Measurements from ENCODE around the gene CSF3. TPM values are rescaled to one million over a fixed set of nuclear protein-coding genes. Genes with fewer than 3 reads are reported as not detected.

Gene CSF3
- total RNA-seq (not detected in 2 replicates), polyA plus RNA-seq (0.12 TPM in 1 of 2 replicates, not detected in the other), polyA minus RNA-seq (ENCODE audit: low replicate concordance) (not detected in 2 replicates)
- 0.17 TPM in 1 of 2 replicates, not detected in the other for polyA plus RNA-seq (2012)

- no peak within 1 kb of the TSS for H3K27ac ChIP-seq (ENCODE audit: insufficient read depth, low read length)
Observed at GRCh38 chr17:40015005-40015997, at the start of gene CSF3. Gene CSF3, plus strand, starts transcription at chr17:40015440. Its CDS starts 35 bp downstream, at chr17:40015475.

GRCh38 chr17:39966771-39967170 is 48.5 kb upstream of the CSF3 start:
- DNase-seq (ENCODE audit: low read depth in 2 of 2), result no peak
- Histone ChIP-seq H3K4me1 (ENCODE audit: control insufficient read depth, extremely low read depth, insufficient read depth, low read length) (no peaks in the 10 kb centered on the region), H2AFZ (ENCODE audit: low read length) (no peak overlapping the region), H3K79me2 (ENCODE audit: control insufficient read depth, insufficient read depth, low read length) (no peaks in the 10 kb centered on the region), H3K4me3 (replicated peaks in 1 of 4; ENCODE audit: control extremely low read depth in 1 of 4, insufficient read depth in 1 of 4, low read depth in 3 of 4, low read length in 4 of 4) (no peak overlapping the region), H3K36me3 (ENCODE audit: control insufficient read depth, insufficient read depth, low read length) (no peaks in the 10 kb centered on the region), H3K27me3 (ENCODE audit: control insufficient read depth, insufficient read depth, low read length) (peaks cover 30% of the 10 kb centered on the region), H3K9me3 (ENCODE audit: control insufficient read depth, insufficient read depth, low read depth, low read length) (no peaks in the 10 kb centered on the region), H3K4me2 (ENCODE audit: extremely low read depth, insufficient read depth, low read length) (no peak overlapping the region), H3K27ac (ENCODE audit: insufficient read depth, low read length) (no peak overlapping the region), H4K20me1 (ENCODE audit: control insufficient read depth, extremely low read depth, insufficient read depth, low read length) (no peaks in the 10 kb centered on the region), H3K9ac (ENCODE audit: insufficient read depth, low read length) (no peak overlapping the region)
- TF ChIP-seq CTCF (conservative IDR thresholded peaks at IDR 0.05 in 1 of 2, IDR thresholded peaks at IDR 0.05 in 1 of 2; ENCODE audit: low read depth in 1 of 2, low read length in 2 of 2) (no peak), EZH2 (IDR thresholded peaks at IDR 0.05; ENCODE audit: low read length, missing control alignments) (no peak)

More at GRCh38 chr17:40015005-40015997, at the start of gene CSF3:
- Histone ChIP-seq H3K4me1 (ENCODE audit: control insufficient read depth, extremely low read depth, insufficient read depth, low read length) (peaks cover 15% of the 10 kb centered on the region), H3K36me3 (ENCODE audit: control insufficient read depth, insufficient read depth, low read length) (peaks cover 7% of the 10 kb centered on the region), H3K79me2 (ENCODE audit: control insufficient read depth, insufficient read depth, low read length) (no peaks in the 10 kb centered on the region), H2AFZ (ENCODE audit: low read length) (peak within 1 kb of the TSS; percentile 17), H3K4me3 (replicated peaks in 1 of 4; ENCODE audit: control extremely low read depth in 1 of 4, insufficient read depth in 1 of 4, low read depth in 3 of 4, low read length in 4 of 4) (no peak within 1 kb of the TSS), H3K27me3 (ENCODE audit: control insufficient read depth, insufficient read depth, low read length) (no peaks in the 10 kb centered on the region), H4K20me1 (ENCODE audit: control insufficient read depth, extremely low read depth, insufficient read depth, low read length) (no peaks in the 10 kb centered on the region), H3K9me3 (ENCODE audit: control insufficient read depth, insufficient read depth, low read depth, low read length) (no peaks in the 10 kb centered on the region), H3K9ac (ENCODE audit: insufficient read depth, low read length) (no peak within 1 kb of the TSS), H3K4me2 (ENCODE audit: extremely low read depth, insufficient read depth, low read length) (no peak within 1 kb of the TSS)
- no peak for TF ChIP-seq EZH2 (IDR thresholded peaks at IDR 0.05; ENCODE audit: low read length, missing control alignments)
- no peak for TF ChIP-seq CTCF (conservative IDR thresholded peaks at IDR 0.05 in 1 of 2, IDR thresholded peaks at IDR 0.05 in 1 of 2; ENCODE audit: low read depth in 1 of 2, low read length in 2 of 2)
- DNase-seq (ENCODE audit: low read depth in 2 of 2), result peak in 1 of 2 donors; percentile 41

- Histone ChIP-seq H3K9ac (ENCODE audit: insufficient read depth, low read length) (no peak overlapping the region), H3K4me1 (ENCODE audit: control insufficient read depth, extremely low read depth, insufficient read depth, low read length) (no peaks in the 10 kb centered on the region), H2AFZ (ENCODE audit: low read length) (no peak overlapping the region), H3K27ac (ENCODE audit: insufficient read depth, low read length) (no peak overlapping the region), H3K79me2 (ENCODE audit: control insufficient read depth, insufficient read depth, low read length) (no peaks in the 10 kb centered on the region), H3K4me3 (replicated peaks in 1 of 4; ENCODE audit: control extremely low read depth in 1 of 4, insufficient read depth in 1 of 4, low read depth in 3 of 4, low read length in 4 of 4) (no peak overlapping the region), H3K9me3 (ENCODE audit: control insufficient read depth, insufficient read depth, low read depth, low read length) (no peaks in the 10 kb centered on the region), H3K36me3 (ENCODE audit: control insufficient read depth, insufficient read depth, low read length) (no peaks in the 10 kb centered on the region), H4K20me1 (ENCODE audit: control insufficient read depth, extremely low read depth, insufficient read depth, low read length) (no peaks in the 10 kb centered on the region), H3K4me2 (ENCODE audit: extremely low read depth, insufficient read depth, low read length) (no peak overlapping the region), H3K27me3 (ENCODE audit: control insufficient read depth, insufficient read depth, low read length) (peaks cover 31% of the 10 kb centered on the region)
- DNase-seq (ENCODE audit: low read depth in 2 of 2), result no peak
- TF ChIP-seq EZH2 (IDR thresholded peaks at IDR 0.05; ENCODE audit: low read length, missing control alignments) (no peak), CTCF (conservative IDR thresholded peaks at IDR 0.05 in 1 of 2, IDR thresholded peaks at IDR 0.05 in 1 of 2; ENCODE audit: low read depth in 1 of 2, low read length in 2 of 2) (no peak)
Observed at GRCh38 chr17:39968761-39969160, 46.5 kb upstream of the CSF3 start.
